ENCODE data around the gene RNH1.

The RNH1 gene

GRCh38 chr11:548700-549603, 41.9 kb upstream of the RNH1 start:
- Mint-ChIP-seq H3K4me1 (no peaks in the 10 kb centered on the region), H3K27ac (ENCODE audit: low read depth) (no peak overlapping the region), H3K36me3 (ENCODE audit: insufficient read depth) (peaks cover 2% of the 10 kb centered on the region), H3K4me3 (no peak overlapping the region), H3K27me3 (no peaks in the 10 kb centered on the region), H3K9me3 (no peaks in the 10 kb centered on the region)
- DNase-seq (ENCODE audit: low spot score in 2 of 2) = no peak
- no peak for ATAC-seq (replicated peaks; ENCODE audit: extremely low read depth, poor library complexity, severe bottlenecking)

DNA sequence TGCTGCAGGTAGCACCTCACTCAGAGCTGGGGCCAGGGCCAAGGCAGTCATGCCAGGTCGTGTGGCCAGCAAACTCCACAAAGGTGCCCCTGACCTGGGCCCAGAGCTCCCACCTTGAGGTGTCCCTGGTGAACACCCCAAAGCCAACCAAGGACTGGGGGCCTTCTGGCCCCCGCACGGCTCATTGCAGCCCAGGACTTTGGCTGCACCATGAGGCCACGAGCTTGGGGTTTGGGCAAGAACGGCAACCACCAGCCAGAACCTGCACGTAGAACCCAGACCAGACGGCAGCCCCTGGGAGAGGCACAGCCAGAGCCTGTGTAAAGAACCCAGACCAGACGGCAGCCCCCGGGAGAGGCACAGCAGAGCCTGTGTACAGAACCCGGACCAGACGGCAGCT, 38.1 kb upstream of the RNH1 start:
- Mint-ChIP-seq H3K27ac (ENCODE audit: low read depth) (no peak overlapping the region), H3K9me3 (no peaks in the 10 kb centered on the region), H3K4me3 (no peak overlapping the region), H3K4me1 (no peaks in the 10 kb centered on the region), H3K27me3 (no peaks in the 10 kb centered on the region), H3K36me3 (ENCODE audit: insufficient read depth) (peaks cover 3% of the 10 kb centered on the region)
- ATAC-seq (replicated peaks; ENCODE audit: extremely low read depth, poor library complexity, severe bottlenecking) (no peak), DNase-seq (ENCODE audit: low spot score in 2 of 2) (no peak)

DNA sequence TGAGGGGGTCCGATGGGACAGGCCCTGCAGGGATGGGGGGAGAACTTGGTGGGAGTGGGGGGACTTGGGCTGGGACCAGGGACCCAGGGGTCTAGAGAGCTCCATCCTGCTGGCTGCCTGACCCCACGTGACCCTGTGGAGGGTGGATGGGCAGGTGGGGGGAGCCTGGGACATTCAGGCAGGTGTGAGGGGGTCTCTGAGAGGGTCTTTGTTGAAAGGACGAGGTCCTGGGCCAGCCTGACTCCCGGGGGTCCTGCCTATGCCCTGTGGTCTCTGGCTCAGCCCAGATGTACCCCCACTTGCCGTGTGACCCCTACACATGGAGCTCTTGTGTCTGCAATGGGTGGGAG, 37.8 kb upstream of the RNH1 start:
- Mint-ChIP-seq H3K27me3 (no peaks in the 10 kb centered on the region), H3K36me3 (ENCODE audit: insufficient read depth) (peaks cover 3% of the 10 kb centered on the region), H3K27ac (ENCODE audit: low read depth) (no peak overlapping the region), H3K4me3 (no peak overlapping the region), H3K9me3 (no peaks in the 10 kb centered on the region), H3K4me1 (no peaks in the 10 kb centered on the region)
- no peak for DNase-seq (ENCODE audit: low spot score in 2 of 2)
- no peak for ATAC-seq (replicated peaks; ENCODE audit: extremely low read depth, poor library complexity, severe bottlenecking)

DNA sequence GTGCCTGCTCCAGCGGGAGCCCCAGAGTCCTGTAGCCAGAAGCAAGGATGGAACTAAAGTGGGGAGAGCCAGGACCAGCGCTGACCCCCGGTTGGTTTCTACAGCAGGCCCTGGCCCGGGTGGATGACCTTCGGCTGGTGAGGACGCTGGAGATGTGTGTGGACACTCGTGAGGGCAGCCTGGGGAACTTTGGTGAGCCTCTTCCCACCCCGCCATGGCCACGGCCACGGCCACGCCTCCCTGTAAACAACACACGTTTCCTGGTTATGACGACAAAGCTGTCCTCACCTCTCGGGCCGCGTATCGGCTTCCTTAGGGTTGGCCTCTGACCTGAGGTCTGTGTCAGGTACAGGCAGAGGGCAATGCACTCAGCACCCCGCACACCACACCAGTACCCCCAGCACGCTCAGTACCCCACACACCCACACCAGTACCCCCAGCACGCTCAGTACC, 34.4 kb upstream of the RNH1 start:
- no peak for DNase-seq (ENCODE audit: low spot score in 2 of 2)

GRCh38 chr11:540583-541432, 33.8 kb upstream of the RNH1 start:
- Mint-ChIP-seq H3K4me3 (no peak overlapping the region), H3K4me1 (peaks cover 16% of the 10 kb centered on the region), H3K27ac (ENCODE audit: low read depth) (no peak overlapping the region), H3K9me3 (no peaks in the 10 kb centered on the region), H3K27me3 (no peaks in the 10 kb centered on the region), H3K36me3 (ENCODE audit: insufficient read depth) (peaks cover 12% of the 10 kb centered on the region)
- DNase-seq (ENCODE audit: low spot score in 2 of 2) = peak in 1 of 2 donors; percentile 12
- no peak for ATAC-seq (replicated peaks; ENCODE audit: extremely low read depth, poor library complexity, severe bottlenecking)

More for the DNA sequence above, 34.4 kb upstream of the RNH1 start:
- Mint-ChIP-seq H3K4me3 (no peak overlapping the region), H3K36me3 (ENCODE audit: insufficient read depth) (peaks cover 8% of the 10 kb centered on the region), H3K27me3 (no peaks in the 10 kb centered on the region), H3K27ac (ENCODE audit: low read depth) (no peak overlapping the region), H3K4me1 (peaks cover 11% of the 10 kb centered on the region), H3K9me3 (no peaks in the 10 kb centered on the region)
- no peak for ATAC-seq (replicated peaks; ENCODE audit: extremely low read depth, poor library complexity, severe bottlenecking)

DNA sequence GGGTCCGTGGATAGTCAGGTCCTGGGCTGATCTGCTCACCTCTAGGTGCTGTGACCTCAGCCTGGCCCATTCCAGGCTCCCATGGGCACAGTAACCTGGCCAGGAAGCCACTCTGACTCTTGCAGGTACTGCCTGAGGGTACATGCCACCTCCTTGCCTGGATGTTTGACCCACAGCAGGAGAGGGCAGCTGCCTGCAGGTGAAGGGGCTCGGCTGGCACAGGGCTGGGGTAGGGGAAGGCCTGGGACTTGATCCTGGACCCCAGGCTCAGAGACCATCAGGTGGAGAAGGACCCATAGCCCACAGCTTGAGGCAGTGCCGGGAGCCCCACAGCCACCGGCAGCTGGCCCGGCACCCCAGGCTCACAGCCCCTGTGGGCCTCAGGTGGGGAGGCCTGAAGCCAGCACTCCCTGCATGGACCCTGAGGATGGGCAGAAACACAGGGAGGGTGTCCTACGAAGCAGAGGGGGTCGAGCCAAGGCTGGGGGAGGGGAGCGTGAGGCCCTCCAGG, 33.0 kb upstream of the RNH1 start:
- H3K9me3 Mint-ChIP-seq = no peaks in the 10 kb centered on the region
- no peak overlapping the region for H3K4me3 Mint-ChIP-seq
- H3K27ac Mint-ChIP-seq (ENCODE audit: low read depth) = no peak overlapping the region
- DNase-seq (ENCODE audit: low spot score in 2 of 2) (peak in 1 of 2 donors; percentile 13), ATAC-seq (replicated peaks; ENCODE audit: extremely low read depth, poor library complexity, severe bottlenecking) (no peak)
- peaks cover 16% of the 10 kb centered on the region for H3K4me1 Mint-ChIP-seq
- H3K36me3 Mint-ChIP-seq (ENCODE audit: insufficient read depth) = peaks cover 12% of the 10 kb centered on the region
- H3K27me3 Mint-ChIP-seq = no peaks in the 10 kb centered on the region

DNA sequence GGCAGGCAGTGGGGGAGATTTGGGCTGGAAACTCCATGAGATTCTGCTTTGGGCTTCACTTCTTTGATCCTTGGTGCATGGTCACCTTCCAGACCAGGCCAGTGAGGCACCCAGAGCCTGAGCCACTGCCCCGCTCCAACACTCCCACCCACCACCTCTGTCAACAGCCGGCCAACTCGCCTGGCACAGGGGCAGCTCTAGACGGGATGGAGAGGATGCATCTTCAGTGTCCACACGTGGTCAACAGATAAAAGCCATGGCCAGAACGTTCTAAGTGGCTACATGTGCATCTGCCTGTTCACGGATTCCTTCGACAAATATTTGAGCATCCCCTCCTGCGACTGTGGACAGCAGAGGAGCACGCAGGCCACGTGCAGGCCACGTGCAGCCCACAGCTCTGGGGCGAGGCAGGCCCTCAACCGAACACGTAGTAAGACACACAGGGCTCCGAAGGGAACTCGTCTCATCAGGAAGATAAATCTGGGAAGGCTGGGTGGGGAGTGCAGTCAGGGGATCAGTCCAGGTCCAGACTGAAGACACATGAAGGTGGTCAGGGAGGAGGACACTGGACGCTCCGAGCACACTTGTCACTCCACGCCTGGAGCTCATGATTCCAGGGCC, 31.5 kb upstream of the RNH1 start:
- ATAC-seq (replicated peaks; ENCODE audit: extremely low read depth, poor library complexity, severe bottlenecking) = no peak
- no peak for DNase-seq (ENCODE audit: low spot score in 2 of 2)
- H3K36me3 Mint-ChIP-seq (ENCODE audit: insufficient read depth) = peaks cover 14% of the 10 kb centered on the region
- H3K27ac Mint-ChIP-seq (ENCODE audit: low read depth) = peak overlapping the region; percentile 55
- H3K9me3 Mint-ChIP-seq = no peaks in the 10 kb centered on the region
- H3K4me3 Mint-ChIP-seq = no peak overlapping the region
- peaks cover 16% of the 10 kb centered on the region for H3K4me1 Mint-ChIP-seq
- H3K27me3 Mint-ChIP-seq = no peaks in the 10 kb centered on the region

DNA sequence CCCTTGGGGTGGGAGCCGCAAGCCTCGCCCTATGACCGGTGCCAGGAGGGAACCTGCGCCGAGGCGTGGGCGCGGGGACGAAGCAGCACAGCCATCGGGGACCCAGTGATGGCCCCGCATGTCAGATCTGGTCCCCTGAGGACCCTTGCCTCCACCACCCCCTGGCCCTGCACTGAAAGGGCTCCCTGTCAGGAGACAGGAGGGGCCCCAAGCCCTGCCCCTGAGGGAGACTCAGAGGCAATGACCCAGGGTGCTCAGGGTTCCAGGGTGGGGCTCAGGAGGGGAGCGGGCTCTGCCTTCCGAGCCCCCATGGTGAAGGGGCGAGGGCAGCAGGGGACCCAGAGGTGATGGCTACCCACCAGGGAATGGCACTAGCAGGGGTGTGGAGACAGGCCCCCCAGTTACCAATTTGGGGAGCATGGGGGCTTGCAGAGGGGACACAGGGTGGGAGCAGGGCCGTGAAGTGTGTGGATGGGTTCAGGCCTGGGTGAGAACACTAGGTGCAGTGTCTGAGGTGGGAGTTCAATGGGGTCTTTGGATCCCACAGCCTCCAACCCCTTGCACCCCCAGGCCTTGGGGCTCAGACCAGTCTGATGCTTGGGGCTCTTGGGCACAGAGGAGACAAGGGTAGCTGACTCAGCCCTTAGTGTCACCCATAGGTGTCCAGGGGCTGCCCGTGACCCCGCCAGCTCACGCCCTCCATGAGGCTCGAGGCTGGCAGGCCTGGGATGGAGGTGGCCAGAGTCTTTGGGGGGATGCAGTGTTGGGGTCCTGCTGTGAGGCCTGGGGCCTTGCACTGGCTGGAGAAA, 30.8 kb upstream of the RNH1 start:
- no peaks in the 10 kb centered on the region for H3K27me3 Mint-ChIP-seq
- peaks cover 16% of the 10 kb centered on the region for H3K4me1 Mint-ChIP-seq
- peak overlapping the region; percentile 93 for H3K27ac Mint-ChIP-seq (ENCODE audit: low read depth)
- no peaks in the 10 kb centered on the region for H3K9me3 Mint-ChIP-seq
- ATAC-seq (replicated peaks; ENCODE audit: extremely low read depth, poor library complexity, severe bottlenecking) (no peak), DNase-seq (ENCODE audit: low spot score in 2 of 2) (no peak)
- peaks cover 14% of the 10 kb centered on the region for H3K36me3 Mint-ChIP-seq (ENCODE audit: insufficient read depth)
- peak overlapping the region; percentile 91 for H3K4me3 Mint-ChIP-seq

DNA sequence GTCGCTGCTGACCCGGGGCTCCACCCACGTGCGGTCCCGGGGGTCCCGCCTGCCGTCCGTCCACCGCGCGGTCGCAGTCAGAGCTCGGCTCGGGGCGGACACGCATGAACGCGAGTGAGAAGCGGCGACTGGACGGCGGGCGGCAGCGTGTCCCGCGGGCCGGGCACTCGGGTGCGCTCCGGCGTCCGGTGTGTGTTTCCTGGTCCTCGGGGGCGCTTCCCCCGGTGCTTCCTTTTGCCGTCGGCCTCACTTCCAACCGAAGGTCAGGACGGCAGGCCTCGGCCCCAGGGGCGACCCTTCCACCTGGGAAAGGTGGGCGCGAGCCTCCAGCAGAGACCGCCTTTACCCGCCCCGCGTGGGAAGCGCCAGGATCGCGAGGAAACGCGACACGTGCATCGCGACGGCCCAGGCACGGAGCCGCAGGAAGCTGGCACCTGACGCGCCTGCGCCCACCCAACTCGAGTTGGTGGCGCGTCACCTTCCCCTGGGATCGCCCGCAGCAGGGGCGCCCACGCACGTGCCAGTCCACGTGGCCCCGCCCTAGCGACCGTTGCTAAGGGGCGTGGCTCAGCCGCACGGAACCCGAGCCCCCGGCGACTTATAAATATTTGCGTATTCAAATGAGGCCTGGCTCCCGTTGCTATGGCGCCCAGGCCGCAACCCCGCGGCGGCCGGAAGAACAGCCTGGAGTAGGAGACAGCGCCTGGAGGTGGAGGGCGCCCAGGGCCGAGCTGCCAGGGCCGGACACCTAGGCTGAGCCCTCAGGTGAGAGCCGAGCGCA, 30.0 kb upstream of the RNH1 start, which contains the start of gene LRRC56:
TSS of gene LRRC56 (plus strand) at position 687 of the 781 bp plus-strand sequence. CDS start 3,158 bp downstream, outside the sequence.
- DNase-seq (ENCODE audit: low spot score in 2 of 2) (peak; percentile 88 to 93), ATAC-seq (replicated peaks; ENCODE audit: extremely low read depth, poor library complexity, severe bottlenecking) (peak; percentile 54)
- Mint-ChIP-seq H3K27ac (ENCODE audit: low read depth) (peak within 1 kb of the TSS; percentile 93), H3K4me3 (peak within 1 kb of the TSS; percentile 91), H3K4me1 (peaks cover 16% of the 10 kb centered on the region), H3K27me3 (no peaks in the 10 kb centered on the region), H3K36me3 (ENCODE audit: insufficient read depth) (peaks cover 14% of the 10 kb centered on the region), H3K9me3 (no peaks in the 10 kb centered on the region)

DNA sequence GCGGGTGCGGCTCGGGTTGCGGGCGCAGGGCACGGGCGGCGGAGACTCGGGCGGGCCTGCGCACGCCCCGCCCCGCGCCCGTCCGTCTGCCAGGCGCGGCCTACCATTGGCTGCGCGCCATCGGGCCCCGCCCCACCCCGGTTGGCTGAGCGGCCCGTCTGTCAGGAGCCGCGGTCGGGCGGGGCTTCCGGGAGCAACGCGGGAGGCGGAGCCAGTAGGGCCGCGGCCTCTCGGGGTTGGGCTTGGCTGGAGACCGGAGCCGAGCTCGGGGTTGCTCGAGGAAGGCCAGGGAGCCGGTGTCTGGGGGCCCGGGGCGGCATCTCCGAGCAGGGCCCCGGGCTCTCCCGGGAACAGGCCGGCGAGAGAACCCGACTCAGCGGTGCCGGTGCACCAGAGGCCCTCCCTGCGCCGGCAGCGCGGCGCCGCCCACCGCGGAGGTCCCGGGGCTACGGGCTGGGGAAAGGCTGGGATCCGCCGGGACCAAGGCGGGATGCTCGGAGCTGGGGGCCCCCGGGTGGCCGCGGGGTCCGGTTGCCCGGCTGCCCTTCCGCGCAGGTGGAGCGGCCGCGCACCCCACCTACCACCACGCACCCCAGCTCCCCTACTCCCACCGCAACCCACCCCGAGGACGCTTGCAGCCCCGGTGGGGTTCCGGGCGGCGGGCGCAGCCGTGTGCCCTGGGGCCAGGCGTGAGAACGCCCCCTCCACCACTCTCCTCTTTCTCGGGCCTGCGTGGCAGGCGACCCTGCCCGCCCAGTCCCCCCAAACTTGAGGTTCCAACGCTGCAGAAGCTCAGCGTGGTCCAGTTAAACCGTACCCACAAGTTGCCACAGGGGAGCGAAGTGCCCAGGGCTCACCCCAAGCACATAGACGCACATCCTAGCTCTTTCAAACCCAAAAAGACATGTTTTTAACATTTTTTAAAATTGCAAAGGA, 28.7 kb upstream of the RNH1 start, which contains the start of gene HRAS:
TSS of gene HRAS (minus strand) at position 58 of the 936 bp plus-strand sequence.
- H3K27ac Mint-ChIP-seq (ENCODE audit: low read depth) = peak within 1 kb of the TSS; percentile 93
- H3K4me3 Mint-ChIP-seq = peak within 1 kb of the TSS; percentile 91
- H3K36me3 Mint-ChIP-seq (ENCODE audit: insufficient read depth) = peaks cover 14% of the 10 kb centered on the region
- H3K27me3 Mint-ChIP-seq = no peaks in the 10 kb centered on the region
- DNase-seq (ENCODE audit: low spot score in 2 of 2) (peak; percentile 91 to 93), ATAC-seq (replicated peaks; ENCODE audit: extremely low read depth, poor library complexity, severe bottlenecking) (peak; percentile 81)
- peaks cover 16% of the 10 kb centered on the region for H3K4me1 Mint-ChIP-seq
- H3K9me3 Mint-ChIP-seq = no peaks in the 10 kb centered on the region

Data from central memory CD8-positive, alpha-beta T cell (primary cell).